ENCODE results near the gene SMAGP. TPM values are rescaled to one million over a fixed set of nuclear protein-coding genes. Genes with fewer than 3 reads are reported as not detected.
"Not testable (repeated sequence)": the region's sequence is repeated elsewhere in the genome, so short reads cannot be mapped to it uniquely, and the experiment has no call there.

Gene SMAGP
- total RNA-seq, 1 experiment from 2014 or later = 51.2 TPM

GRCh38 chr12:51225771-51226170, 44.4 kb downstream of the SMAGP start:
- DNase-seq (ENCODE audit: low read depth) = no peak

DNA sequence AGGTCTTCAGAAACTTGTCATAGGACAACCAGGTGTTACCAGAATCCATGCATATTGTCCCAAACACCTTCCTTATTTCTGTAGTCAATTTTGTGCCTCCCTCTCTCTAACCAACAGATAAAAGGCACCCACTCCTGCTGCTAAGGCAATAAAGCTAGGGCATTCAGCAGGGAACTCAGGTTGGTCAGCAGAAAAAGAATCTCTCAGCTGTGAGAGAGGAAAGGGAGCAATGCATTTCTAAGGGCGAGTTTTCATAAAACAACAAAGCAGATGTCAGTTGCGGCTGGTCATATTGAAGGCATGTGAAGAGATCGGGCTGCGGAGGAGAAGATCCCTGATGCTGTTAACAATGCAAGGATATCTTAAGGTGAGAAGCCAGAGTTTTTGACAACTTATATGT, 45.0 kb downstream of the SMAGP start:
- DNase-seq (ENCODE audit: low read depth) = no peak

DNA sequence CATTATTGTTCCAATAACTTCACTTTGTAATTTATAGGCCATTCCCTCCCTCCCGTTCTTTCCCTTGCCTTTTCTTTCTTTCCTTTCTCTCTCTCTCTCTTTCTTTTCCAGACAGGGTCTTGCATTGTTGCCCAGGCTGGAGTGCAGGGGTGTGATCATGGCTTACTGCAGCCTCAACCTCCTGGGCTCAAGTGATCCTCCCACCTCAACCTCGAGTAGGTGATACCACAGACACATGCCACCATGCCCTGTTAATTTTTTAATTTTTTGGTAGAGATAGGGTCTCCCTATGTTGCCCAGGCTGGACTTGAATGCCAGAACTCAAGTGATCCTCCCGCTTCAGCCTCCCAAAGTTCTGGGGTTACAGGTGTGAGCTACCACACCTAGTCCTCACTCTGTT, 45.6 kb downstream of the SMAGP start:
- no peak for DNase-seq (ENCODE audit: low read depth)

DNA sequence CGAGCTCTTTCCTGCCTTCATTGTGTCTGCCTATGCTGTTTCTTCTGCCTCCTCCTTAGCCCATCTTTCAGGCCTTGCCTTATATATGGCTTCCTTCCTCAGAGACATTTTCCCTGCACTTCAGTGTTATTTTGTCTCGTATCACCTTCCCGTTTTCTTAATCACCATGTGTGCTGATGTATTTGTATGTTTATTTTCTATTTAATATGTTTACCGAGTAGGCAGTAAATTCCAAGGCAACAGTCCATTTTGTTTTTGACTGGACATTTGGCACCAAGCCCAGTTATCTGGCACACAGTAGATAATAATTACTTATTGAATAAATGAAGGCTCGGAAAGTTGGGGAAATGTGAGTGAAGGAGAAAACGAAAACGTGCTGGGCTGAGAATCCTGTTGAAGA, 47.8 kb downstream of the SMAGP start:
- DNase-seq (ENCODE audit: low read depth) = no peak

GRCh38 chr12:51219857-51220256, 50.4 kb downstream of the SMAGP start:
- not testable (repeated sequence) for DNase-seq (ENCODE audit: low read depth)

GRCh38 chr12:51219322-51219721, 50.9 kb downstream of the SMAGP start:
- DNase-seq (ENCODE audit: low read depth) = no peak

DNA sequence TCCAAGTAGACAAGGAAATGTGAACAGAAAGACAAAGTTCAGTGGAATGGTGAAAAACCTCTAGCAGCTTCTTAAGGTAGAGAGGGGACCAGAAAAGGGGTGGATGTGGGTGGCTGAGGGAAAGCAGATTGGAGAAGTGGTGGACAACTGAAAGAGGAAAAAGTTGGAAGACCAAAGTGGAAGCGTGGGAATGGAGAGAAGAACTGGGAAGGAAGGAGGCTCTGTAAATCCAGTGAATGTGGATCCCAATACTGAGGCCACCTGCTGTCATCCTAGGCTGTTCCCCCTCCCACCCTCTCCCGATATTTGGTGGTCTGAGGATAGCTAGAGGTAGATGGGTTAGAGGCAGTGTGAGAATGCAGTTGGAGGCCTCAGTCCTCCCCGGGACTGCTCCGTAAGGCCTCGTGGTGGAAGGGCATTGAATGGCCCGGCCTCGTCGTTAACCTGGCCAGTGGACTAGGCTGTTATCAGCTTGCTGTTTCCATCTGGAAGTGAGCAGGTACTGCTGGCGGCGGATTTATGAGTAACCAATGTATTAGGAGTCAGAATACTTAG, 51.5 kb downstream of the SMAGP start:
- no peak for DNase-seq (ENCODE audit: low read depth)

DNA sequence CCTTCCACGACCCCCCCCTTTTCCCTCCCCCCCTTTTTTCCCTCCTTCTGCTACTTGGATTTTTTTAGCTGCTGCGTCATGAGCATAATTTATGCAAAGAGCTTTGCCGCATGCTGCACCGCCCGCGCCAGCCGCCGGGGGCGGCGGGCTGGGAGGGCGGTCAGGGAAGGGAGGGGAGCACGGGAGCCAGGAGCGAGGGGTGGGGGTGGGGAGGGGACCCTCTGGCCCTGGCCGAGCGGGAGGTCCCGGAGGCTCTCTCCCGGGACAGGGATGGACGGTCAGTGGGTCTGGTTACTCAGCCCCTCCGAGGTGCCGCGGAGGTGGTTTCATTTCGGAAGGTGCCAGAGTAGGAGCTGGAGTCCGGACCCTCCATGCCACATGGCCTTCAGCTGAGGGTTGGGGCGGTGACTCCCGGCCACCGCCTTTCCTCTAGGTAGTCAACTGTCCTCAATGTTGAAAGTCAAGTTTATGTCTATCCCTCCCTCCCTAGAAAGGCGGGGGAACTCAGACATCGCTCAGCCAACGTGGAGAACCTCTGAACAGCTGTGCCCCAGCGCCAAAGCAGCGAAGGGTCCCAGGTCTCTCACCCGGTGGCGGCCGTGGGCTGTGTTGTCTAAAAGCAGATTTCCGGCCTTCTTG, 52.1 kb downstream of the SMAGP start, which contains the start of gene POU6F1:
TSS of gene POU6F1 (minus strand) at position 95 of the 639 bp plus-strand sequence. CDS start 11,226 bp downstream, outside the sequence.
- DNase-seq (ENCODE audit: low read depth) = peak; percentile 75

- no peak for DNase-seq (ENCODE audit: low read depth)
Measured at GRCh38 chr12:51217133-51217967, 52.9 kb downstream of the SMAGP start.

GRCh38 chr12:51216642-51217041, 53.6 kb downstream of the SMAGP start:
- no peak for DNase-seq (ENCODE audit: low read depth)

DNA sequence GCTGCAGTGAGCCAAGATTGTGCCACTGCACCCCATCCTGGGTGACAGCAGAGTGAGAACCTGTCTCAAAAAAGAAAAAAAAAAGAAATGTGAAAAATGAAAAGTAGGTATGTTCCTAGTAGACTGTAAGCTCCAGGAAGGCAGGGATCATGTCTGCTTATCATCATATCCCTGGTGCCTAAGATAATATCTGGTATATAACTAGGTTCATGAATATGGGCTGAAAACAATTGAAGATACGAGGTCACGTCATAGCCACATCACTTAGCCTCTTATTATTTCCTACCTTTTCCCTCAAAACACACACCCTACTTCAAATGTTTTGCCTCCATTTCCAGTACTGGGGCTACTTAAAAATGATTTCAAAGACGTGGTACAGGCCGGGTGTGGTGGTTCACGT, 55.3 kb downstream of the SMAGP start:
- no peak for DNase-seq (ENCODE audit: low read depth)

- DNase-seq (ENCODE audit: low read depth) = no peak
Measured at GRCh38 chr12:51210690-51211395, 59.4 kb downstream of the SMAGP start.

DNA sequence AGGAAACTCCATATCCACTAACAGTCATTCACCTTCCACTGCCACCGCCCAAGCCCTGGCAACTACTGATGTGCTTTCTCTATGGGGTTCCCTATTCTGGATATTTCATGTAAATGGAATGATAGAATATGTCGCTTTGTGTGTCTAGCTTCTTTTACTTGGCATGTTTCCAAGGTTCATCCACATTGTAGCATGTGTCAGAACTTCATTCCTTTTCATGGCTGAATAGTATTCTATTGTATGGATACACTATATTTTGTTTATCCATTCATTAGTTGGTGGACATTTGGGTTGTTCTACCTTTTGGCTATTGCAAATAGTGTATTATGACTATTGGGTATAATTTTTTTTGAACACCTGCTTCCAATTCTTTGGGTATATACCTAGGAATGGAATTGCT, 61.0 kb downstream of the SMAGP start:
- DNase-seq (ENCODE audit: low read depth) = no peak

GRCh38 chr12:51208016-51208660, 62.1 kb downstream of the SMAGP start:
- DNase-seq (ENCODE audit: low read depth) = no peak

DNA sequence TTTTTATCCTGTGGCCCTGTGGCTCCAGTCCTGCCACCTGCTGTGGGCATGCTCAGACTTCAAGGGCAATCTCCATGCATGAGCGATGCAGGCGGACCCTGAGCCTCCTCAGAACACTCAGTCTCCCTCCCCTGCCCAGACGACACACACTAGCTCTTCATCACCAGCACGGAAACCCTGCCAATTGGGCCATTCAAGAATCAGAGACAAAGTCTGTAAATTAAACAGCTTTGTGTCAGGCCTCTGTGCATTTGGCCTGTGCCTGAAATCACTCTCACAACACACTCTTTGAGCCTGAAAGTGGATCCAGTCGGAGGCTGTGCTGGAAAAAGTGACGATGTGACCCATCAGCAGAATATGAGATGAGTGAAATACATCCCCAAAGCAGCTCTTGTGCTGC, 64.9 kb downstream of the SMAGP start:
- no peak for DNase-seq (ENCODE audit: low read depth)

DNA sequence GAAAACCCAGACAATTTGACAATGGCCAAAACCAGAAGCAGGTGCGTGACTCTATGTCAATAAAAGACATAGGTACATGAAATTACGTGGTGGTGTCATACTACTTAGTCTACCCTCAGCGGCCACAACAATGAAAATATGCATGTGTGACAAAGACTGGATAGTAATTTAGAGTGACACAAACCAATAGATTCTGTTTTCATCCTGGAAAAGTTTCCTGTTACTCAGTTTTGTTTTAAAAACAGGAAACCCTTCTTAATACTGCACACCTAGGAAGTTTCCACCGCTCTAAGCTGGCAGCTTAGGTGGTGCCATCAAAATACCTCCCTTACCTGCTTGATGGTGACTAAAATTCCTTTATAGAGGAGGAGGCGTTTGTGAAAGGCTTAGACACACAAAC, 67.5 kb downstream of the SMAGP start:
- no peak for DNase-seq (ENCODE audit: low read depth)

DNA sequence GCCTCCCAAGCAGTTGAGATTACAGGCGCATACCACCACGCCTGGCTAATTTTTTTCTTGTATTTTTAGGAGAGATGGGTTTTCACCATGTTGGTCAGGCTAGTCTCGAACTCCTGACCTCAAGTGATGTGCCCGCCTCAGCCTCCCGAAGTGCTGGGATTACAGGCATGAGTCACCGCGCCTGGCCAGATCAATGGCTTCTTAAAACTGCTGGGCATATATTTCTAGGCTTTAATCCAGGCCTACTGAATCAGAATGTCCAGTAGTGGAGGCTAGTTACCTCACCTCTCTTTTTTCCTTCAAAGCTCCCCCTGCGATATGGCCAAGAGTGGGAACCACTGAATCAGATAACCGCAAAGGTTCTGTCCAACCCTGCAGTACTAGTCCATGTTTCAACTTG, 69.4 kb downstream of the SMAGP start:
- DNase-seq (ENCODE audit: low read depth) = peak; percentile 46

DNA sequence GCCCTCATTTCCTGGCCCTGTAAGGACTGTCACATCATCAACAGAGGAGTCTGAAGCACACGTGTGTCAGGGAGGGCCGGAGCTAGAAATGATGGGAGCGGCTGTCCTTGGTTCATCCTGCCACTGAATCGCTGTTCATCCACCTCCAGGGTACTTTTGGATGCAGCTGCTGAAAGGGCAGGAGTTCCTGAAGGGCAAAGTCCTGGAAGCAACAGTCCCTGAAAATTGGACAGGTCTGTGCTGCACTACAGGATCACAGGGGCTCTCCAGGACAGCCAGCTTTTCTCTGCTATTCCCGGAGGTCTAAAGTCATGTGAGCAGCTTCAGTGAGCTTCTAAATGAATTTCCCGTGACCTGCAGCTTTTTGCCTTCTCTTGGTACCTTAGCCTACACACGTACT, 70.1 kb downstream of the SMAGP start:
- no peak for DNase-seq (ENCODE audit: low read depth)

DNA sequence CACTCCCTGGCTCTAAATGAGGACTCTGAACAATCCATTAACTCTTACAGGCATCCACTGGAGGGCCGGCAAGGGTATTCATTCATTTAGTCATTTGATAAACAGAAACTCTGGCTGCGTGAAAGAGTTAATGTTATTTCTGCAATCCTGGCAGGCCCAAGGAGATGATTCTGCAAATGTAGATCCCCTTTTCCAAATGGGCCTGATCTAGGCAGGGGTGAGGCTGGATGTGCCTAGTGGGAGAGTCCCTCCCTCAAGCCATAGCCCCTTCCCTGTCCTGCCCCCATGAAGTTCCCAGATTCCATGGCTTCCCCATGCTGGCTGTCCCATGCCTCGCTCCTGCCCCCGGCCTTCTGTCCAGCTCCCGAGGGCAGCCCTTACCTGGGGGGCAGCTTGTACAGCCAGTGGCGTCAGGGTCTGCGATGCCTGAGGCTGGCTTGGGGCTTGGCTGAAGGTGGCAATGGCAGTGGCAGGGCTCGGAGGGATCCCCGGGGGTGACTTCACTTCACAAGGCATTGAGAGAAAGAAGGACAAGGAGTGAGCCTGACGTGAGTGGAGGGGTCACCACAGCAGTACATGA, 70.8 kb downstream of the SMAGP start:
- DNase-seq (ENCODE audit: low read depth) = no peak

DNA sequence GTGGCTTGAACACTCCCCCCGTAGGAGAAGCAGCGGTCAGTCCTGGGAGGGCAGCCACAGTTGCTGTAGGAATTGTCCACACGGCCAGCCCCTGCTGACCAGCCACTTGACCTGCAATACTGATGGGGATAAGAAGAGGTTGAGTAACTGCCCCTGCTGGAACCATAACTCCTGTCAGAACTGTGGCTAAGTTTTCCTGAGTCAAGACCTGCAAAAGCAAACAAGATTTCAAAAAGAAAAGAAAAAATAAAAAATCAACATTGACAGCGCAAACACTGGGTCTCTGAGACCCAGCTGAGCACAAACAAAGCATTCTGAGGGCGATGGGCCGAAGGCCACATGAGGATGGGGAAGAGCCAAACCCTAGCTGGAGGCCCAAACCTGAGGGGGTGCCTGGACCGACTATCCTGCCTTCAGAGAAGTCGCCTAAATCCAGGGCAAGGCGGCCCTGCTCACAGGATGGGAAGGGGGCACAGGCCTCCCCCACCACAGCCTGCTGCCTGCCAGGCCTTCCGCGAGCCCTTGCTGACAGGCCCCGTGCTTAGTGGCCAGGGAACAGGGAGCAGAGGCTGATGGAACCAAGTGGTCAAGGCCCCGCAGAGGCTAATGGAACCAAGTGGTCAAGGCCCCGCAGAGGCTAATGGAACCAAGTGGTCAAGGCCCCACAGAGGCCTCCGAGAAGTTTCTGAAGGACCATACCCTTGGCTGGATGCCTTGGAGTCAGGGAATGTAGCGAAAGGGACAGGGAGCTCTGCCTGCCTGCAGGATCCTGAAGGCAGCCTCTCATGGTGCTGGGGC, 71.4 kb downstream of the SMAGP start:
- DNase-seq (ENCODE audit: low read depth) = no peak

Measured in HT1080 (cell line).